B cell (primary cell): Measurements from ENCODE around the gene TMEM151A. TPM values are rescaled to one million over a fixed set of nuclear protein-coding genes. Genes with fewer than 3 reads are reported as not detected.
A peak's percentile ranks its signal among the peaks of the same experiment; 100 is the strongest.

Experiments used
- ATAC-seq: fragments of 200-7000 bp; cut with Tn5 transposase; one replicate; pipeline ENCODE4 v1.10.0; 2021; ENCODE audit warnings: low read depth, mild to moderate bottlenecking, moderate number of reproducible peaks, moderate library complexity
- CTCF ChIA-PET: fragments of 350-600 bp; sonication (Branson Sonifier 250); formaldehyde crosslinking; loops from one replicate; lab custom pipeline; 2021; ENCODE audit warnings: antibody characterized with exemption, inconsistent platforms; lab: Charles Lee
- POLR2A ChIA-PET: fragments of 350-600 bp; sonication (Branson Sonifier 250); formaldehyde crosslinking; loops from one replicate; lab custom pipeline; 2021; ENCODE audit warnings: antibody characterized with exemption; lab: Charles Lee
- DNase-seq: peaks from one replicate; pipeline ENCODE4 v3.0.0; 2013
- H2AFZ ChIP-seq: 2 replicates; pipeline ENCODE4 v1.6.1; 2012; ENCODE audit warnings: mild to moderate bottlenecking, low read depth, low read length; ENCODE audit not compliant: insufficient read depth, poor library complexity, severe bottlenecking
- H3K27ac ChIP-seq, 2 donors: 1 replicate in 1 of 2; 2 replicates in 1 of 2; pipeline ENCODE4 v1.5.1; 2012 to 2013; ENCODE audit warnings: low read length in 2 of 2, mild to moderate bottlenecking in 2 of 2, moderate library complexity in 1 of 2
- H3K27me3 ChIP-seq, 4 experiments: fragments of 200-600 bp in 1 of 4; sonication (generic) in 1 of 4; replicated peaks in 1 of 4; 1 replicate in 2 of 4; 2 replicates in 2 of 4; pipeline versions ENCODE4 v1.6.1 to v1.7.0; 2013 to 2016; ENCODE audit warnings: low read length in 3 of 4, mild to moderate bottlenecking in 2 of 4, mixed read lengths in 1 of 4, moderate library complexity in 1 of 4; ENCODE audit not compliant: insufficient read depth in 4 of 4, control insufficient read depth in 3 of 4; ENCODE audit errors: control extremely low read depth in 1 of 4
- H3K36me3 ChIP-seq, 2 experiments: replicated peaks in 1 of 2; 1 replicate in 1 of 2; 2 replicates in 1 of 2; pipeline versions ENCODE4 v1.6.1 to v1.7.1; 2013; ENCODE audit warnings: low read length in 1 of 2; ENCODE audit not compliant: insufficient read depth in 2 of 2, control insufficient read depth in 1 of 2; ENCODE audit errors: control extremely low read depth in 1 of 2, extremely low read depth in 1 of 2
- H3K4me1 ChIP-seq, 2 donors: fragments of 200-600 bp in 1 of 2; sonication (generic) in 1 of 2; 1 replicate in 1 of 2; 2 replicates in 1 of 2; pipeline versions ENCODE4 v1.5.1 to v1.6.1; 2013 to 2017; ENCODE audit warnings: low read length in 2 of 2; ENCODE audit not compliant: control insufficient read depth in 2 of 2, insufficient read depth in 2 of 2
- H3K4me2 ChIP-seq: replicated peaks from 2 replicates; pipeline ENCODE3; 2012; ENCODE audit warnings: mild to moderate bottlenecking, low read depth, low read length; ENCODE audit not compliant: poor library complexity, severe bottlenecking
- H3K4me3 ChIP-seq, 5 experiments: fragments of 200-600 bp in 1 of 5; sonication (generic) in 1 of 5; 1 replicate in 3 of 5; 2 replicates in 2 of 5; pipeline versions ENCODE4 v1.5.1 to v1.7.0; 2011 to 2016; ENCODE audit warnings: low read length in 4 of 5, mild to moderate bottlenecking in 4 of 5, low read depth in 2 of 5, control low read depth in 1 of 5, moderate library complexity in 1 of 5; ENCODE audit not compliant: insufficient read depth in 1 of 5; ENCODE audit errors: control extremely low read depth in 1 of 5, extremely low read depth in 1 of 5
- H3K79me2 ChIP-seq: fragments of 200-600 bp; sonication (generic); one replicate; pipeline ENCODE4 v1.6.0; 2016; ENCODE audit warnings: low read length; ENCODE audit not compliant: control insufficient read depth, insufficient read depth
- H3K9ac ChIP-seq: fragments of 200-600 bp; sonication (generic); 2 replicates; pipeline ENCODE4 v1.6.1; 2017; ENCODE audit warnings: mild to moderate bottlenecking, low read length, moderate library complexity
- H3K9me3 ChIP-seq, 3 donors: one replicate each; pipeline versions ENCODE4 v1.6.1 to v1.7.1; 2013; ENCODE audit warnings: low read length in 2 of 3; ENCODE audit not compliant: control insufficient read depth in 2 of 3, insufficient read depth in 1 of 3; ENCODE audit errors: control extremely low read depth in 1 of 3
- H4K20me1 ChIP-seq: 2 replicates; pipeline ENCODE4 v1.6.0; 2012; ENCODE audit warnings: mild to moderate bottlenecking, low read length; ENCODE audit not compliant: insufficient read depth, control insufficient read depth, poor library complexity, severe bottlenecking
- H3K27ac Mint-ChIP-seq: one replicate; pipeline ENCODE4 v1.8.0; 2021; ENCODE audit warnings: mixed read lengths
- H3K27me3 Mint-ChIP-seq: one replicate; pipeline ENCODE4 v1.8.0; 2021; ENCODE audit warnings: mixed read lengths
- H3K4me1 Mint-ChIP-seq: one replicate; pipeline ENCODE4 v1.8.0; 2021; ENCODE audit warnings: mixed read lengths
- H3K4me3 Mint-ChIP-seq: one replicate; pipeline ENCODE4 v1.8.0; 2021; ENCODE audit warnings: mixed read lengths
- H3K9me3 Mint-ChIP-seq: one replicate; pipeline ENCODE4 v1.8.0; 2022; ENCODE audit warnings: mixed read lengths; ENCODE audit not compliant: insufficient read depth
- CTCF ChIP-seq: fragments of 200-600 bp; IDR thresholded peaks from one replicate; pipeline ENCODE4 v1.8.0; 2022; ENCODE audit warnings: antibody characterized with exemption, mild to moderate bottlenecking
- EZH2 ChIP-seq: IDR thresholded peaks from 2 replicates; pipeline ENCODE4 v1.6.1; 2012; ENCODE audit warnings: borderline replicate concordance, low read depth, mild to moderate bottlenecking, moderate library complexity, low read length; ENCODE audit not compliant: insufficient read depth, poor library complexity, severe bottlenecking
- WGBS: methylation state at CpG from one replicate; pipeline ENCODE4 v1.1.5; 2013; ENCODE audit warnings: missing lambda C conversion rate; ENCODE audit not compliant: insufficient coverage; 5-methylcytosine and 5-hydroxymethylcytosine counted together
- intact Hi-C: fragments of 100-400 bp; cut with micrococcal nuclease; formaldehyde crosslinking; loops from one replicate; pipeline ENCODE4 v1.10.0; 2022
- polyA plus RNA-seq: library from polyadenylated mRNA; depleted of rRNA; stranded (reverse); fragments of >200 nt; gene quantifications from 2 replicates; pipeline ENCODE4 v1.2.3, GENCODE V29; 2012
- total RNA-seq, 2 donors: library from RNA; stranded (reverse); fragments of 120-200 nt in 1 of 2; gene quantifications; 1 replicate in 1 of 2; 2 replicates in 1 of 2; pipeline versions ENCODE4 v1.2.3 to v1.2.4, GENCODE V29; 2013 to 2022

TMEM151A gene
- total and polyA plus RNA-seq, 2 donors (not counting 1 experiment from before 2014, with no cell fraction given): 0.17 to 1.1 TPM

- peaks cover 0 to 56% of the 10 kb centered on the region in 2 experiments for H3K36me3 ChIP-seq
- no peak for ATAC-seq
- peaks cover 47% of the 10 kb centered on the region for H4K20me1 ChIP-seq
- ChIA-PET POLR2A (no interaction called here), CTCF (interaction anchor here (1.0 to 4.7 kb wide), 3 partner anchors 9 to 40 kb away, joined by 3 to 33 read pairs (median 4); partner anchors contain the start of gene YIF1A)
- H3K4me2 ChIP-seq: no peak overlapping the region
- H3K4me3 ChIP-seq: no peak overlapping the region
- H3K27ac Mint-ChIP-seq: peak overlapping the region; percentile 29
- H3K4me1 ChIP-seq: peaks cover 13 to 25% of the 10 kb centered on the region in 2 donors
- H3K27me3 ChIP-seq: no peaks in the 10 kb centered on the region
- no peak overlapping the region for H3K9ac ChIP-seq
- WGBS: 100% methylated on average over 1 of the region's 7 CpGs
- intact Hi-C loops: no loop called here
- peaks cover 28% of the 10 kb centered on the region for H3K4me1 Mint-ChIP-seq
- H2AFZ ChIP-seq: no peak overlapping the region
- no peaks in the 10 kb centered on the region for H3K9me3 Mint-ChIP-seq
- H3K79me2 ChIP-seq: peaks cover 41% of the 10 kb centered on the region
- H3K9me3 ChIP-seq: no peaks in the 10 kb centered on the region
- DNase-seq: no peak
- H3K27me3 Mint-ChIP-seq: no peaks in the 10 kb centered on the region
- no peak overlapping the region for H3K4me3 Mint-ChIP-seq
- TF ChIP-seq CTCF (no peak), EZH2 (no peak)
- H3K27ac ChIP-seq: no peak overlapping the region
Observed at GRCh38 chr11:66271816-66272215, 19.9 kb upstream of the TMEM151A start.

GRCh38 chr11:66272596-66272995, 19.1 kb upstream of the TMEM151A start:
- Histone ChIP-seq H3K79me2 (peaks cover 41% of the 10 kb centered on the region), H3K4me3 (no peak overlapping the region), H2AFZ (no peak overlapping the region), H3K27ac (no peak overlapping the region), H3K27me3 (no peaks in the 10 kb centered on the region), H4K20me1 (peaks cover 54% of the 10 kb centered on the region), H3K9me3 (no peaks in the 10 kb centered on the region), H3K9ac (no peak overlapping the region), H3K4me2 (no peak overlapping the region), H3K36me3 (peaks cover 0 to 56% of the 10 kb centered on the region in 2 experiments), H3K4me1 (peaks cover 13 to 24% of the 10 kb centered on the region in 2 donors)
- Mint-ChIP-seq H3K4me3 (no peak overlapping the region), H3K27ac (no peak overlapping the region), H3K27me3 (no peaks in the 10 kb centered on the region), H3K4me1 (peaks cover 27% of the 10 kb centered on the region), H3K9me3 (no peaks in the 10 kb centered on the region)
- no peak for ATAC-seq
- ChIA-PET POLR2A (no interaction called here), CTCF (interaction anchor here (4.7 kb wide), 1 partner anchor 8 kb away, joined by 33 read pairs; no protein-coding TSS in a partner anchor)
- intact Hi-C loops: no loop called here
- TF ChIP-seq EZH2 (no peak), CTCF (no peak)
- no peak for DNase-seq
- WGBS: 83% methylated on average over 2 of the region's 2 CpGs
